Measurements from ENCODE around the gene TGFBR1.

TGFBR1 gene

GRCh38 chr9:99125446-99125845 lies 20.5 kb downstream of the TGFBR1 start:
- H3K9me3 ChIP-seq (ENCODE audit: control insufficient read depth, insufficient read depth, low read depth, low read length) = peaks cover 14% of the 10 kb centered on the region
- H3K9ac ChIP-seq (ENCODE audit: low read length) = no peak overlapping the region
- H3K27me3 ChIP-seq (ENCODE audit: control insufficient read depth, insufficient read depth, low read length) = no peaks in the 10 kb centered on the region
- no peak overlapping the region for H3K27ac ChIP-seq (ENCODE audit: low read depth, low read length)
- H3K4me1 ChIP-seq (ENCODE audit: control insufficient read depth, insufficient read depth, low read length) = peaks cover 5% of the 10 kb centered on the region; the same call in 1 of the 2 replicates
- H3K4me3 ChIP-seq (ENCODE audit: low read depth, low read length) = no peak overlapping the region
- H3K36me3 ChIP-seq (ENCODE audit: control insufficient read depth, insufficient read depth, low read length) = peaks cover 4% of the 10 kb centered on the region; the same call in 1 of the 2 replicates

- peaks cover 4% of the 10 kb centered on the region; the same call in 1 of the 2 replicates for H3K36me3 ChIP-seq (ENCODE audit: control insufficient read depth, insufficient read depth, low read length)
- H3K27ac ChIP-seq (ENCODE audit: low read depth, low read length) = no peak overlapping the region
- H3K9me3 ChIP-seq (ENCODE audit: control insufficient read depth, insufficient read depth, low read depth, low read length) = peaks cover 14% of the 10 kb centered on the region
- no peak overlapping the region for H3K9ac ChIP-seq (ENCODE audit: low read length)
- no peaks in the 10 kb centered on the region for H3K27me3 ChIP-seq (ENCODE audit: control insufficient read depth, insufficient read depth, low read length)
- no peak overlapping the region for H3K4me3 ChIP-seq (ENCODE audit: low read depth, low read length)
- peaks cover 5% of the 10 kb centered on the region; the same call in 1 of the 2 replicates for H3K4me1 ChIP-seq (ENCODE audit: control insufficient read depth, insufficient read depth, low read length)
Measured at GRCh38 chr9:99126312-99126711, 21.4 kb downstream of the TGFBR1 start.

GRCh38 chr9:99127356-99128132 lies 22.6 kb downstream of the TGFBR1 start:
- Histone ChIP-seq H3K27me3 (ENCODE audit: control insufficient read depth, insufficient read depth, low read length) (no peaks in the 10 kb centered on the region), H3K9ac (ENCODE audit: low read length) (no peak overlapping the region), H3K4me3 (ENCODE audit: low read depth, low read length) (no peak overlapping the region), H3K27ac (ENCODE audit: low read depth, low read length) (no peak overlapping the region), H3K9me3 (ENCODE audit: control insufficient read depth, insufficient read depth, low read depth, low read length) (peaks cover 14% of the 10 kb centered on the region), H3K36me3 (ENCODE audit: control insufficient read depth, insufficient read depth, low read length) (peaks cover 10% of the 10 kb centered on the region; the same call in 1 of the 2 replicates), H3K4me1 (ENCODE audit: control insufficient read depth, insufficient read depth, low read length) (peaks cover 5% of the 10 kb centered on the region; the same call in 1 of the 2 replicates)

- Histone ChIP-seq H3K9me3 (ENCODE audit: control insufficient read depth, insufficient read depth, low read depth, low read length) (peaks cover 14% of the 10 kb centered on the region), H3K27ac (ENCODE audit: low read depth, low read length) (no peak overlapping the region), H3K4me3 (ENCODE audit: low read depth, low read length) (no peak overlapping the region), H3K9ac (ENCODE audit: low read length) (no peak overlapping the region), H3K4me1 (ENCODE audit: control insufficient read depth, insufficient read depth, low read length) (peaks cover 5% of the 10 kb centered on the region; the same call in 1 of the 2 replicates), H3K36me3 (ENCODE audit: control insufficient read depth, insufficient read depth, low read length) (peaks cover 10% of the 10 kb centered on the region; the same call in 1 of the 2 replicates), H3K27me3 (ENCODE audit: control insufficient read depth, insufficient read depth, low read length) (no peaks in the 10 kb centered on the region)
Measured at GRCh38 chr9:99128133-99128406, 23.2 kb downstream of the TGFBR1 start.

GRCh38 chr9:99129091-99129490 lies 24.2 kb downstream of the TGFBR1 start:
- H3K9me3 ChIP-seq (ENCODE audit: control insufficient read depth, insufficient read depth, low read depth, low read length) = peaks cover 14% of the 10 kb centered on the region
- no peak overlapping the region for H3K4me3 ChIP-seq (ENCODE audit: low read depth, low read length)
- H3K36me3 ChIP-seq (ENCODE audit: control insufficient read depth, insufficient read depth, low read length) = peaks cover 10% of the 10 kb centered on the region; the same call in 1 of the 2 replicates
- H3K4me1 ChIP-seq (ENCODE audit: control insufficient read depth, insufficient read depth, low read length) = peaks cover 5% of the 10 kb centered on the region; the same call in 1 of the 2 replicates
- no peaks in the 10 kb centered on the region for H3K27me3 ChIP-seq (ENCODE audit: control insufficient read depth, insufficient read depth, low read length)
- H3K27ac ChIP-seq (ENCODE audit: low read depth, low read length) = no peak overlapping the region
- H3K9ac ChIP-seq (ENCODE audit: low read length) = no peak overlapping the region

- H3K4me3 ChIP-seq (ENCODE audit: low read depth, low read length) = no peak overlapping the region
- H3K27me3 ChIP-seq (ENCODE audit: control insufficient read depth, insufficient read depth, low read length) = no peaks in the 10 kb centered on the region
- H3K27ac ChIP-seq (ENCODE audit: low read depth, low read length) = no peak overlapping the region
- H3K36me3 ChIP-seq (ENCODE audit: control insufficient read depth, insufficient read depth, low read length) = peaks cover 10% of the 10 kb centered on the region; the same call in 1 of the 2 replicates
- no peak overlapping the region for H3K9ac ChIP-seq (ENCODE audit: low read length)
- peaks cover 14% of the 10 kb centered on the region for H3K9me3 ChIP-seq (ENCODE audit: control insufficient read depth, insufficient read depth, low read depth, low read length)
- H3K4me1 ChIP-seq (ENCODE audit: control insufficient read depth, insufficient read depth, low read length) = peaks cover 5% of the 10 kb centered on the region; the same call in 1 of the 2 replicates
Measured at GRCh38 chr9:99130069-99130468, 25.2 kb downstream of the TGFBR1 start.

GRCh38 chr9:99133145-99133544 lies 28.2 kb downstream of the TGFBR1 start:
- no peaks in the 10 kb centered on the region for H3K9me3 ChIP-seq (ENCODE audit: control insufficient read depth, insufficient read depth, low read depth, low read length)
- H3K27me3 ChIP-seq (ENCODE audit: control insufficient read depth, insufficient read depth, low read length) = no peaks in the 10 kb centered on the region
- H3K27ac ChIP-seq (ENCODE audit: low read depth, low read length) = no peak overlapping the region
- peaks cover 5% of the 10 kb centered on the region; the same call in 1 of the 2 replicates for H3K4me1 ChIP-seq (ENCODE audit: control insufficient read depth, insufficient read depth, low read length)
- H3K9ac ChIP-seq (ENCODE audit: low read length) = no peak overlapping the region
- no peak overlapping the region for H3K4me3 ChIP-seq (ENCODE audit: low read depth, low read length)
- H3K36me3 ChIP-seq (ENCODE audit: control insufficient read depth, insufficient read depth, low read length) = peaks cover 10% of the 10 kb centered on the region

- H3K36me3 ChIP-seq (ENCODE audit: control insufficient read depth, insufficient read depth, low read length) = peaks cover 22% of the 10 kb centered on the region
Measured at GRCh38 chr9:99134893-99135341, 30.0 kb downstream of the TGFBR1 start.

GRCh38 chr9:99135456-99135855 lies 30.5 kb downstream of the TGFBR1 start:
- H3K4me3 ChIP-seq (ENCODE audit: low read depth, low read length) = no peak overlapping the region
- no peaks in the 10 kb centered on the region for H3K9me3 ChIP-seq (ENCODE audit: control insufficient read depth, insufficient read depth, low read depth, low read length)
- peaks cover 24% of the 10 kb centered on the region for H3K36me3 ChIP-seq (ENCODE audit: control insufficient read depth, insufficient read depth, low read length)
- H3K27me3 ChIP-seq (ENCODE audit: control insufficient read depth, insufficient read depth, low read length) = no peaks in the 10 kb centered on the region
- no peak overlapping the region for H3K27ac ChIP-seq (ENCODE audit: low read depth, low read length)
- H3K9ac ChIP-seq (ENCODE audit: low read length) = no peak overlapping the region
- H3K4me1 ChIP-seq (ENCODE audit: control insufficient read depth, insufficient read depth, low read length) = no peaks in the 10 kb centered on the region

More at GRCh38 chr9:99134893-99135341, 30.0 kb downstream of the TGFBR1 start:
- Histone ChIP-seq H3K4me1 (ENCODE audit: control insufficient read depth, insufficient read depth, low read length) (peaks cover 4% of the 10 kb centered on the region; the same call in 1 of the 2 replicates), H3K4me3 (ENCODE audit: low read depth, low read length) (no peak overlapping the region), H3K9me3 (ENCODE audit: control insufficient read depth, insufficient read depth, low read depth, low read length) (no peaks in the 10 kb centered on the region), H3K9ac (ENCODE audit: low read length) (no peak overlapping the region), H3K27ac (ENCODE audit: low read depth, low read length) (no peak overlapping the region), H3K27me3 (ENCODE audit: control insufficient read depth, insufficient read depth, low read length) (no peaks in the 10 kb centered on the region)

- Histone ChIP-seq H3K36me3 (ENCODE audit: control insufficient read depth, insufficient read depth, low read length) (peaks cover 31% of the 10 kb centered on the region), H3K27ac (ENCODE audit: low read depth, low read length) (no peak overlapping the region), H3K4me1 (ENCODE audit: control insufficient read depth, insufficient read depth, low read length) (no peaks in the 10 kb centered on the region), H3K9ac (ENCODE audit: low read length) (no peak overlapping the region), H3K27me3 (ENCODE audit: control insufficient read depth, insufficient read depth, low read length) (no peaks in the 10 kb centered on the region), H3K4me3 (ENCODE audit: low read depth, low read length) (no peak overlapping the region), H3K9me3 (ENCODE audit: control insufficient read depth, insufficient read depth, low read depth, low read length) (no peaks in the 10 kb centered on the region)
Measured at GRCh38 chr9:99137225-99137624, 32.3 kb downstream of the TGFBR1 start.

- Histone ChIP-seq H3K36me3 (ENCODE audit: control insufficient read depth, insufficient read depth, low read length) (peaks cover 34% of the 10 kb centered on the region), H3K9ac (ENCODE audit: low read length) (no peak overlapping the region), H3K27ac (ENCODE audit: low read depth, low read length) (no peak overlapping the region), H3K4me3 (ENCODE audit: low read depth, low read length) (no peak overlapping the region), H3K27me3 (ENCODE audit: control insufficient read depth, insufficient read depth, low read length) (no peaks in the 10 kb centered on the region), H3K4me1 (ENCODE audit: control insufficient read depth, insufficient read depth, low read length) (no peaks in the 10 kb centered on the region), H3K9me3 (ENCODE audit: control insufficient read depth, insufficient read depth, low read depth, low read length) (no peaks in the 10 kb centered on the region)
Measured at GRCh38 chr9:99137891-99138290, 33.0 kb downstream of the TGFBR1 start.

All from HUES6 (cell line).